ENCODE measurements around the gene C6orf132.

C6orf132 gene

GRCh38 chr6:42140756-42141602, 1.4 kb downstream of the C6orf132 start (continued):
- no peak for TF ChIP-seq ZSCAN18 (tag by site-specific recombination; IDR thresholded peaks at IDR 0.05)
- no peak for TF ChIP-seq AEBP2 (tag by site-specific recombination; IDR thresholded peaks at IDR 0.05; ENCODE audit: borderline replicate concordance)
- TF ChIP-seq SP2 (tag by site-specific recombination; IDR thresholded peaks at IDR 0.05), result no peak
- 0 out of 2 replicates have a peak, but pooled peaks have one; percentile 9 for TF ChIP-seq ZBTB17 (tag by site-specific recombination; IDR thresholded peaks at IDR 0.05)

- ChIA-PET POLR2A (no interaction called here), CTCF (no interaction called here)
- H3K4me3 ChIP-seq (ENCODE audit: low read depth, low read length), result no peak overlapping the region
- H3K36me3 ChIP-seq (ENCODE audit: control insufficient read depth in 2 of 2, insufficient read depth in 1 of 2, low read length in 2 of 2), result no peaks in the 10 kb centered on the region
- H3K9me3 ChIP-seq (ENCODE audit: control insufficient read depth, insufficient read depth, low read depth, low read length), result no peaks in the 10 kb centered on the region
- H3K27ac ChIP-seq (ENCODE audit: extremely low read depth, low read depth, low read length), result no peak overlapping the region; the same call in 1 of the 2 replicates
- peaks cover 25% of the 10 kb centered on the region for H3K4me1 ChIP-seq (ENCODE audit: control insufficient read depth, insufficient read depth, low read length)
- TF ChIP-seq ZNF664 (tag by site-specific recombination; IDR thresholded peaks at IDR 0.05) (no peak), MZF1 (tag by site-specific recombination; IDR thresholded peaks at IDR 0.05; ENCODE audit: borderline replicate concordance) (no peak), ZNF10 (tag by site-specific recombination; IDR thresholded peaks at IDR 0.05) (no peak), SP2 (tag by site-specific recombination; IDR thresholded peaks at IDR 0.05) (no peak), ZNF518A (tag by site-specific recombination; conservative IDR thresholded peaks at IDR 0.05; ENCODE audit: low read depth) (no peak), ZNF544 (tag by site-specific recombination; IDR thresholded peaks at IDR 0.05) (no peak), ZNF155 (tag by site-specific recombination; IDR thresholded peaks at IDR 0.05) (no peak), HOXA7 (CRISPR knock-in tag; IDR thresholded peaks at IDR 0.05; ENCODE audit: borderline replicate concordance) (no peak), PBX3 (CRISPR knock-in tag; IDR thresholded peaks at IDR 0.05) (no peak), ZNF214 (tag by site-specific recombination; IDR thresholded peaks at IDR 0.05; ENCODE audit: borderline replicate concordance) (no peak), ZNF132 (tag by site-specific recombination; IDR thresholded peaks at IDR 0.05; ENCODE audit: borderline replicate concordance) (no peak), ZBTB49 (tag by site-specific recombination; IDR thresholded peaks at IDR 0.05; ENCODE audit: low read depth) (no peak), ZNF350 (tag by site-specific recombination; IDR thresholded peaks at IDR 0.05) (no peak), ZNF600 (tag by site-specific recombination; IDR thresholded peaks at IDR 0.05) (peak; percentile 19; the same call in 1 of the 2 replicates), FEZF1 (tag by site-specific recombination; IDR thresholded peaks at IDR 0.05) (no peak), KLF1 (tag by site-specific recombination; IDR thresholded peaks at IDR 0.05) (peak; percentile 74), REST (tag by site-specific recombination; IDR thresholded peaks at IDR 0.05) (peak; percentile 76)
These were observed 2.4 kb downstream of the C6orf132 start for GRCh38 chr6:42140032-42140431.
